Cardiac muscle cell (in vitro differentiated cells and primary cell): ENCODE results near the gene REV3L. TPM values are rescaled to one million over a fixed set of nuclear protein-coding genes. Genes with fewer than 3 reads are reported as not detected.
A peak's percentile ranks its signal among the peaks of the same experiment; 100 is the strongest.

ENCODE experiments used
- DNase-seq, 2 donors: peaks; one replicate each; pipeline versions ENCODE4 v3.0.0 to v3.0.0-alpha.2; 2010 to 2017; ENCODE audit warnings: low read depth in 1 of 2, low spot score in 1 of 2
- H3K27ac ChIP-seq: fragments of 200-600 bp; sonication (generic); 2 replicates; pipeline ENCODE4 v1.5.1; 2016
- H3K27me3 ChIP-seq: fragments of 200-600 bp; sonication (generic); 2 replicates; pipeline ENCODE4 v1.6.0; 2016; ENCODE audit warnings: control low read depth
- H3K36me3 ChIP-seq: fragments of 200-600 bp; sonication (generic); 2 replicates; pipeline ENCODE4 v1.5.1; 2016; ENCODE audit warnings: control low read depth
- H3K4me1 ChIP-seq: fragments of 200-600 bp; sonication (generic); 2 replicates; pipeline ENCODE4 v1.8.1; 2017; ENCODE audit warnings: low read depth, mild to moderate bottlenecking, mixed run types
- H3K4me3 ChIP-seq: fragments of 200-600 bp; sonication (generic); 2 replicates; pipeline ENCODE4 v1.5.1; 2016; ENCODE audit warnings: mild to moderate bottlenecking
- H3K9me3 ChIP-seq: fragments of 200-600 bp; sonication (generic); 2 replicates; pipeline ENCODE4 v1.5.1; 2017; ENCODE audit warnings: low read depth, mild to moderate bottlenecking, control low read depth
- CTCF ChIP-seq: IDR thresholded peaks from 2 replicates; pipeline ENCODE4 v1.5.1; 2012; ENCODE audit warnings: low read depth, mild to moderate bottlenecking, low read length
- polyA plus RNA-seq: library from polyadenylated mRNA; unstranded; fragments of >200 nt; fragmentation: Nextera tagmentation; extraction: Ambion mirVana; gene quantifications from 2 replicates; pipeline ENCODE4 v1.2.1, GENCODE V29; 2016
- total RNA-seq: library from RNA; depleted of rRNA; stranded (reverse); fragments of >200 nt; gene quantifications from 2 replicates; pipeline ENCODE4 v1.2.3, GENCODE V29; 2016

The REV3L gene
- total and polyA plus RNA-seq, 2 experiments from 2014 or later = 18.1 to 23.3 TPM

GRCh38 chr6:111464184-111464583, 18.8 kb downstream of the REV3L start:
- H3K4me3 ChIP-seq = no peak overlapping the region
- no peak overlapping the region for H3K27ac ChIP-seq
- no peaks in the 10 kb centered on the region for H3K27me3 ChIP-seq
- no peaks in the 10 kb centered on the region for H3K4me1 ChIP-seq
- no peaks in the 10 kb centered on the region for H3K9me3 ChIP-seq
- DNase-seq = no peak
- no peaks in the 10 kb centered on the region for H3K36me3 ChIP-seq
- TF ChIP-seq CTCF = no peak

- no peak overlapping the region for H3K4me3 ChIP-seq
- H3K36me3 ChIP-seq = no peaks in the 10 kb centered on the region
- H3K9me3 ChIP-seq = no peaks in the 10 kb centered on the region
- H3K27me3 ChIP-seq = no peaks in the 10 kb centered on the region
- H3K4me1 ChIP-seq = no peaks in the 10 kb centered on the region
- H3K27ac ChIP-seq = no peak overlapping the region
- TF ChIP-seq CTCF = no peak
- peak in 1 of 2 donors; percentile 83 for DNase-seq
These were observed 20.1 kb downstream of the REV3L start for GRCh38 chr6:111462770-111463391.

GRCh38 chr6:111461860-111462259, 21.2 kb downstream of the REV3L start:
- Histone ChIP-seq H3K9me3 (no peaks in the 10 kb centered on the region), H3K27ac (no peak overlapping the region), H3K4me1 (no peaks in the 10 kb centered on the region), H3K4me3 (no peak overlapping the region), H3K27me3 (no peaks in the 10 kb centered on the region), H3K36me3 (no peaks in the 10 kb centered on the region)
- no peak for DNase-seq
- no peak for TF ChIP-seq CTCF

- H3K27ac ChIP-seq = no peak overlapping the region
- TF ChIP-seq CTCF = no peak
These were observed 24.3 kb downstream of the REV3L start for GRCh38 chr6:111458670-111459232.

GRCh38 chr6:111456208-111456607, 26.8 kb downstream of the REV3L start:
- Histone ChIP-seq H3K27me3 (no peaks in the 10 kb centered on the region), H3K9me3 (no peaks in the 10 kb centered on the region), H3K4me3 (no peak overlapping the region), H3K4me1 (peaks cover 9% of the 10 kb centered on the region), H3K27ac (no peak overlapping the region), H3K36me3 (no peaks in the 10 kb centered on the region)
- TF ChIP-seq CTCF = no peak
- DNase-seq = peak in 1 of 2 donors; percentile 45

More at GRCh38 chr6:111458670-111459232, 24.3 kb downstream of the REV3L start:
- H3K36me3 ChIP-seq = no peaks in the 10 kb centered on the region
- H3K9me3 ChIP-seq = no peaks in the 10 kb centered on the region
- peaks cover 9% of the 10 kb centered on the region for H3K4me1 ChIP-seq
- H3K4me3 ChIP-seq = no peak overlapping the region
- no peaks in the 10 kb centered on the region for H3K27me3 ChIP-seq
- DNase-seq = no peak
